Measurements from ENCODE around the gene PLCG2.

DNA sequence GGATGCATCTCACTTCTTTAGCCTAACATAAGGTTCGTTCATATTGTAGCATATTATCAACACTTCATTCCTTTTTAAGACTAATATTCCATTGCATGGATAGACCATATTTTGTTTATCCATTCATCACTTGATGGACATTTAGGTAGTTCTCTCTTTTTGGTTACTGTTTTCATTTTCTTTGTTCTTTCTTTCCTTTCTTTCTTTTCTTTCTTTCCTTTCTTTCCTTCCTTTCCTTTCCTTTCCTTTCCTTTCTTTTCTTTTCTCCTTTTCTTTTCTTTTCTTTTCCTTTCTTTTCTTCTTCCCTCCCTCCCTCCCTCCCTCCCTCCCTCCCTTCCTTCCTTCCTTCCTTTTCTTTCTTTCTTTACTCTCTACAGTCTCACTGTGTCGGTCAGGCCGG lies 24.2 kb downstream of the PLCG2 start:
- TF ChIP-seq POLR2AphosphoS5 (IDR thresholded peaks at IDR 0.05; ENCODE audit: borderline replicate concordance, low read depth, low read length): no peak
- no peak for TF ChIP-seq EZH2 (IDR thresholded peaks at IDR 0.05)

Measured in SK-N-MC (cell line).